Raji (cell line): Measurements from ENCODE around the gene SND1.

Source experiments
- POLR2A ChIP-seq: IDR thresholded peaks from 2 replicates; pipeline ENCODE4 v1.6.1; 2011; ENCODE audit warnings: low read depth, low read length, control low read depth; ENCODE audit not compliant: insufficient read depth

Gene SND1

GRCh38 chr7:127894588-127894987, 242.6 kb downstream of the SND1 start:
- TF ChIP-seq POLR2A, result no peak

GRCh38 chr7:127895360-127895759, 243.4 kb downstream of the SND1 start:
- no peak for TF ChIP-seq POLR2A

GRCh38 chr7:127895814-127896280, 243.9 kb downstream of the SND1 start:
- no peak for TF ChIP-seq POLR2A

GRCh38 chr7:127896659-127897058, 244.7 kb downstream of the SND1 start:
- TF ChIP-seq POLR2A, result no peak

GRCh38 chr7:127897704-127898454, 245.9 kb downstream of the SND1 start:
- no peak for TF ChIP-seq POLR2A

- TF ChIP-seq POLR2A, result no peak
Observed at GRCh38 chr7:127899411-127899810, 247.4 kb downstream of the SND1 start.

- no peak for TF ChIP-seq POLR2A
Observed at GRCh38 chr7:127900141-127900540, 248.1 kb downstream of the SND1 start.

- no peak for TF ChIP-seq POLR2A
Observed at GRCh38 chr7:127900732-127901685, 249.0 kb downstream of the SND1 start.

- TF ChIP-seq POLR2A, result no peak
Observed at GRCh38 chr7:127901895-127902703, 250.1 kb downstream of the SND1 start.

- TF ChIP-seq POLR2A, result no peak
Observed at GRCh38 chr7:127903892-127904669, 252.1 kb downstream of the SND1 start.

- no peak for TF ChIP-seq POLR2A
Observed at GRCh38 chr7:127904670-127904985, 252.6 kb downstream of the SND1 start.

- no peak for TF ChIP-seq POLR2A
Observed at GRCh38 chr7:127905021-127905420, 253.0 kb downstream of the SND1 start.

- TF ChIP-seq POLR2A, result no peak
Observed at GRCh38 chr7:127905491-127906330, 253.7 kb downstream of the SND1 start.

GRCh38 chr7:127907110-127908040, 255.4 kb downstream of the SND1 start:
- TF ChIP-seq POLR2A, result no peak
